Activated T-helper 17 cell treated with anti-CD3 and anti-CD28 coated beads, Interleukin-2, amount 50 U/mL, for 72 hours (primary cell): ENCODE data around the gene HHIPL1. TPM values are rescaled to one million over a fixed set of nuclear protein-coding genes. Genes with fewer than 3 reads are reported as not detected.

Experiments used
- ATAC-seq: fragments of 150-1000 bp; cut with Tn5 transposase; replicated peaks from 2 replicates; pipeline ENCODE4 v1.10.0; 2021; ENCODE audit warnings: mild to moderate bottlenecking, moderate library complexity
- H3K27ac Mint-ChIP-seq: one replicate; pipeline ENCODE4 v1.8.0; 2022; ENCODE audit warnings: mixed read lengths
- H3K27me3 Mint-ChIP-seq: one replicate; pipeline ENCODE4 v1.8.0; 2022; ENCODE audit warnings: mixed read lengths
- H3K36me3 Mint-ChIP-seq: one replicate; pipeline ENCODE4 v1.8.0; 2022; ENCODE audit warnings: low read depth, mild to moderate bottlenecking, mixed read lengths
- H3K4me1 Mint-ChIP-seq: one replicate; pipeline ENCODE4 v1.8.0; 2022; ENCODE audit warnings: mixed read lengths
- H3K4me3 Mint-ChIP-seq: one replicate; pipeline ENCODE4 v1.8.0; 2022; ENCODE audit warnings: mild to moderate bottlenecking, mixed read lengths
- H3K9me3 Mint-ChIP-seq: one replicate; pipeline ENCODE4 v1.8.0; 2022; ENCODE audit warnings: mixed read lengths
- total RNA-seq, 2 donors: library from RNA; stranded (reverse); gene quantifications; one replicate each; pipeline ENCODE4 v1.2.3, GENCODE V29; 2022

The HHIPL1 gene
- total RNA-seq, 2 donors from 2014 or later, result 0.19 TPM; not detected in 1

GRCh38 chr14:99720941-99721791 lies 76.2 kb downstream of the HHIPL1 start:
- Mint-ChIP-seq H3K4me3 (no peak overlapping the region), H3K36me3 (no peaks in the 10 kb centered on the region), H3K4me1 (no peaks in the 10 kb centered on the region), H3K27me3 (peaks cover 14% of the 10 kb centered on the region), H3K27ac (no peak overlapping the region), H3K9me3 (no peaks in the 10 kb centered on the region)
- no peak for ATAC-seq

GRCh38 chr14:99721792-99722516 lies 77.0 kb downstream of the HHIPL1 start:
- H3K27ac Mint-ChIP-seq, result no peak overlapping the region
- H3K4me1 Mint-ChIP-seq, result no peaks in the 10 kb centered on the region
- H3K4me3 Mint-ChIP-seq, result no peak overlapping the region
- no peaks in the 10 kb centered on the region for H3K9me3 Mint-ChIP-seq
- no peaks in the 10 kb centered on the region for H3K36me3 Mint-ChIP-seq
- peaks cover 17% of the 10 kb centered on the region for H3K27me3 Mint-ChIP-seq
- ATAC-seq, result no peak

GRCh38 chr14:99722741-99723140 lies 77.8 kb downstream of the HHIPL1 start:
- H3K27me3 Mint-ChIP-seq, result peaks cover 19% of the 10 kb centered on the region
- no peak overlapping the region for H3K4me3 Mint-ChIP-seq
- H3K9me3 Mint-ChIP-seq, result no peaks in the 10 kb centered on the region
- H3K4me1 Mint-ChIP-seq, result no peaks in the 10 kb centered on the region
- no peaks in the 10 kb centered on the region for H3K36me3 Mint-ChIP-seq
- no peak overlapping the region for H3K27ac Mint-ChIP-seq
- no peak for ATAC-seq

- Mint-ChIP-seq H3K27me3 (peaks cover 27% of the 10 kb centered on the region), H3K36me3 (no peaks in the 10 kb centered on the region), H3K4me3 (no peak overlapping the region), H3K4me1 (no peaks in the 10 kb centered on the region), H3K27ac (no peak overlapping the region), H3K9me3 (no peaks in the 10 kb centered on the region)
- ATAC-seq, result no peak
Observed at GRCh38 chr14:99724196-99724891, 79.4 kb downstream of the HHIPL1 start.

- H3K27ac Mint-ChIP-seq, result no peak overlapping the region
- ATAC-seq, result no peak
- no peaks in the 10 kb centered on the region for H3K4me1 Mint-ChIP-seq
- H3K36me3 Mint-ChIP-seq, result no peaks in the 10 kb centered on the region
- H3K27me3 Mint-ChIP-seq, result peaks cover 27% of the 10 kb centered on the region
- H3K4me3 Mint-ChIP-seq, result no peak overlapping the region
- H3K9me3 Mint-ChIP-seq, result no peaks in the 10 kb centered on the region
Observed at GRCh38 chr14:99724939-99725773, 80.2 kb downstream of the HHIPL1 start.

DNA sequence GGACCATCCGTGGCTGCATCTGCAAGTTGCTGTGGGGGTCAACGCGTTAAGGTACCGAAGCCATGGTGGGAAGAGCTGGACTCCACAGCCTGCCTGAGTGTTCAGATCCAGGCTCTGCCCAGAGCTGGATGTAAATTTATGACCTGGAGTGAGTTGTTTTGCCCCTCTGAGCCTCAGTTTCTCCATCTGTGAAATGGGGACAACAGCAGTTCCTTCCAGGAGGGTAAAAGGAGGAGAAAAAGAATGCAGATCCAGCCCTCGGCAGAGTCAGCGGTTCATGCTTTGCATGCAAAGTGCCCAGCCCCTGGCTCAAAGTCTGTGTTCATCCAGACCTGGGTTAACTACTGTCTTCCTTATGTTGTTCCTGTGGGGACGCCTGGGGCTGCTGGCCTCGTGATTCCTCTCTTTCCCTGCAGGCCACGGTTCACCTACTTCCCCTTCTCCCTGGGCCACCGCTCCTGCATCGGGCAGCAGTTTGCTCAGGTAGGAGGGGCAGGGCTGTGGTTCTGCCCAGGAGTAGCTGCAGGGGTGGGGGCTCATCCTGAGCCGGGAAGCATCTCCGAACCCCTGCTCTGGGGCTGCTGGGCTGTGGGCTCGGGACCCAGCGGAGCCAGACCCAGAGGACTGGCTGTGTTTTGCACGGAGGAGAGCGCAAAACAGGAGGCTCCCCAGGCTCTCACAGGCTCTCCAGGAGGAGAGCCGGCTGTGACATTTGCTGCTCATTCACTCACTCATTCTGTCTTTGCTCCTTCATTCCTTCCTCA lies 81.0 kb downstream of the HHIPL1 start:
- Mint-ChIP-seq H3K4me1 (no peaks in the 10 kb centered on the region), H3K36me3 (no peaks in the 10 kb centered on the region), H3K4me3 (no peak overlapping the region), H3K27ac (no peak overlapping the region), H3K27me3 (peaks cover 27% of the 10 kb centered on the region), H3K9me3 (no peaks in the 10 kb centered on the region)
- no peak for ATAC-seq

DNA sequence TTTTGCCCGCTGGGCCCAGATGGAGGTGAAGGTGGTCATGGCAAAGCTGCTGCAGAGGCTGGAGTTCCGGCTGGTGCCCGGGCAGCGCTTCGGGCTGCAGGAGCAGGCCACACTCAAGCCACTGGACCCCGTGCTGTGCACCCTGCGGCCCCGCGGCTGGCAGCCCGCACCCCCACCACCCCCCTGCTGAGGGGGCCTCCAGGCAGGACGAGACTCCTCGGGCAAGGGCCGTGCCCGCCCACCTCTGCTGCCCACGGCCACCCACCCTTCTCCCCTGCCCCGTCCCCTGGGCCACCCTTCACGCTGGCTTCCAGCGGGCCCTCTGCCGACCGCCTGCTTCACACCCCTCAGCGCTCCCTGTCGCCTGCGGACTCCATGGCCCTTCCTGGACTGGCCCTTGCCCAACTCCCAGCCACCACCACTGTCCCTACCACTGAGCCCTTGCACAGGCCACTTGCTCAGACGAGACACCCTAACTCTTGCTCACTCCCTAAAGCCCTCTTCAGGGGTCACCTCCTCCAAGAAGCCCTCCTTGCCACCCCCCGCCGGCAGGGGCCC lies 81.7 kb downstream of the HHIPL1 start:
- no peak overlapping the region for H3K4me3 Mint-ChIP-seq

DNA sequence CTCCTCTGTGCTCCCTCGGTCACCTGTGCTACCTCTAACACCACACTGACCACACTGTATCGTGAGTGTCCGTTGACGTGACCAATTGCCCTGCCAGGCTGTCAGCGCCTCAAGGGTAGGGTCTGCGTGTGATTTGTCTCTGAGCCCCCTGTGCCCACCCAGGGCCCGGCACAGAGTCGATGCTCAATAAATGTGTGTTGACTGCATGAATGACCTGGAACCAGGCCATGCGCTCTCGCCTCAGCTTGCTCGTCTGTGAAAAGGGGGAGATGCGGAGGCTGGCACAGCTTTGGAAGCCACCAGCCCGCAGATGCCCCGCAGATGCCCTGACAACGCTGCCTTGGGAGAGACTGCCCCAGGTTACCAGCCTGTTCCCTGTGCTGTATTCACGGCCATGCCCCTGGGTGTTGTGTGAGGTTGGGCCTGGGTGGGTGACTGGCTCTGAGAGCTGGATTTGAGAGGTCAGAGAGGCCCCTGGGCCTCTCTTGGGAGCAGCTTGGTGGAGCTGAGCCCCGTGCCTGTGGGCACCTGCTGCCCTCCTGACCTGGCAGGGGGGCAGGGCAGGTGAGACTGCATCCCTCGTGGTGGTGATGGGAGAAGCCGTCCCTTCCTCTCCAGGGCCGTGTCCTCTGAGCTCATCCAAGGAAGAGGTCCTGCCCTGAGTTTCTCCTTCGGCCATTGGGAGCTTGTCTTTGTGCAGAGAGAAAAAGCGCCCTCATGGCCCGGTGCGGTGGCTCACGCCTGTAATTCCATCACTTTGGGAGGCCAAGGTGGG lies 82.4 kb downstream of the HHIPL1 start:
- ATAC-seq, result no peak

More for the DNA sequence above, 81.7 kb downstream of the HHIPL1 start:
- Mint-ChIP-seq H3K36me3 (no peaks in the 10 kb centered on the region), H3K27ac (no peak overlapping the region), H3K27me3 (peaks cover 27% of the 10 kb centered on the region), H3K9me3 (no peaks in the 10 kb centered on the region), H3K4me1 (no peaks in the 10 kb centered on the region)
- ATAC-seq, result no peak

GRCh38 chr14:99728231-99728920 lies 83.4 kb downstream of the HHIPL1 start:
- no peak for ATAC-seq
- Mint-ChIP-seq H3K4me3 (no peak overlapping the region), H3K27me3 (peaks cover 28% of the 10 kb centered on the region), H3K9me3 (no peaks in the 10 kb centered on the region), H3K36me3 (no peaks in the 10 kb centered on the region), H3K27ac (no peak overlapping the region), H3K4me1 (no peaks in the 10 kb centered on the region)

More for the DNA sequence above, 82.4 kb downstream of the HHIPL1 start:
- Mint-ChIP-seq H3K4me1 (no peaks in the 10 kb centered on the region), H3K36me3 (no peaks in the 10 kb centered on the region), H3K9me3 (no peaks in the 10 kb centered on the region), H3K27ac (no peak overlapping the region), H3K27me3 (peaks cover 27% of the 10 kb centered on the region), H3K4me3 (no peak overlapping the region)

GRCh38 chr14:99728981-99729451 lies 84.1 kb downstream of the HHIPL1 start:
- ATAC-seq, result no peak
- Mint-ChIP-seq H3K9me3 (no peaks in the 10 kb centered on the region), H3K4me3 (no peak overlapping the region), H3K27ac (no peak overlapping the region), H3K4me1 (no peaks in the 10 kb centered on the region), H3K27me3 (peaks cover 34% of the 10 kb centered on the region), H3K36me3 (no peaks in the 10 kb centered on the region)
